GM12878 (cell line): ENCODE data around the gene PPP1R3G. TPM values are rescaled to one million over a fixed set of nuclear protein-coding genes. Genes with fewer than 3 reads are reported as not detected.

Source experiments
- ATAC-seq: fragments of 200-7000 bp; cut with Tn5 transposase; 3 replicates; pipeline ENCODE4 v1.9.1; 2020; ENCODE audit warnings: mild to moderate bottlenecking, moderate library complexity
- BruUV-seq: library from RNA; stranded (reverse); fragments of 400-500 nt; replicated peaks from 2 replicates; lab custom pipeline; 2021; lab: Mats Ljungman, UMichigan
- CTCF ChIA-PET: fragments of 300-600 bp; sonication (Branson Sonifier 250); formaldehyde crosslinking; extraction: SDS; loops from one replicate; lab custom pipeline; 2021; ENCODE audit warnings: inconsistent platforms; lab: Yijun Ruan, JAX
- POLR2A ChIA-PET: fragments of 350-600 bp; formaldehyde crosslinking; extraction: SDS; loops from one replicate; lab custom pipeline; 2021; ENCODE audit warnings: inconsistent platforms; lab: Charles Lee
- RAD21 ChIA-PET: fragments of 300-600 bp; sonication (Branson Sonifier 250); formaldehyde crosslinking; loops from one replicate; lab custom pipeline; 2023; ENCODE audit warnings: antibody characterized with exemption; ENCODE audit not compliant: unreplicated experiment; lab: Charles Lee
- SMC1A ChIA-PET: fragments of 300-600 bp; sonication (Branson Sonifier 250); formaldehyde crosslinking; loops from one replicate; lab custom pipeline; 2023; ENCODE audit not compliant: unreplicated experiment, uncharacterized antibody; lab: Charles Lee
- DNase-seq: peaks from one replicate; pipeline ENCODE4 v3.0.0-alpha.2; 2011; ENCODE audit warnings: low read depth, low spot score
- FAIRE-seq: peaks from 3 replicates; lab custom pipeline; 2011; peaks lifted over from hg19 to GRCh38; lab: Jason Lieb, UNC
- H2AFZ ChIP-seq: 2 replicates; pipeline ENCODE4 v1.6.0; 2011; ENCODE audit warnings: low read depth, low read length, control low read depth; ENCODE audit not compliant: control insufficient read depth
- H3K27ac ChIP-seq: 2 replicates; pipeline ENCODE4 v1.5.1; 2011; ENCODE audit warnings: control low read depth; ENCODE audit not compliant: control insufficient read depth, insufficient read depth
- H3K27me3 ChIP-seq, 2 experiments: replicated peaks in 1 of 2; 2 replicates each; pipeline versions ENCODE4 v1.6.0 to v1.6.1; 2011; ENCODE audit warnings: low read length in 1 of 2; ENCODE audit not compliant: control insufficient read depth in 2 of 2, insufficient read depth in 2 of 2
- H3K36me3 ChIP-seq, 2 experiments: 2 replicates each; pipeline ENCODE4 v1.5.1; 2011; ENCODE audit warnings: low read length in 1 of 2; ENCODE audit not compliant: control insufficient read depth in 2 of 2, insufficient read depth in 2 of 2
- H3K4me1 ChIP-seq: 2 replicates; pipeline ENCODE4 v1.6.1; 2011; ENCODE audit warnings: mild to moderate bottlenecking, low read length, moderate library complexity, mixed read lengths; ENCODE audit not compliant: control insufficient read depth, insufficient read depth
- H3K4me2 ChIP-seq: 2 replicates; pipeline ENCODE4 v1.6.0; 2011; ENCODE audit warnings: control low read depth; ENCODE audit not compliant: control insufficient read depth, insufficient read depth
- H3K4me3 ChIP-seq: fragments of 200-600 bp; sonication (generic); 2 replicates; pipeline ENCODE4 v1.5.1; 2016
- H3K79me2 ChIP-seq: 2 replicates; pipeline ENCODE4 v1.6.0; 2011; ENCODE audit warnings: low read length; ENCODE audit not compliant: control insufficient read depth, insufficient read depth
- H3K9ac ChIP-seq: 2 replicates; pipeline ENCODE4 v1.8.0; 2011; ENCODE audit warnings: low read length, control low read depth, mixed read lengths; ENCODE audit not compliant: control insufficient read depth, insufficient read depth
- H3K9me3 ChIP-seq: replicated peaks from 3 replicates; pipeline ENCODE4 v1.5.1; 2011; ENCODE audit warnings: mild to moderate bottlenecking, low read length; ENCODE audit not compliant: control insufficient read depth, insufficient read depth
- H4K20me1 ChIP-seq: 2 replicates; pipeline ENCODE4 v1.6.0; 2011; ENCODE audit not compliant: control insufficient read depth, insufficient read depth
- CHD1 ChIP-seq: IDR thresholded peaks from 2 replicates; pipeline ENCODE4 v1.6.1; 2012; ENCODE audit warnings: low read depth, low read length, improper control_type of control experiment
- EGR1 ChIP-seq, 2 experiments: IDR thresholded peaks; 1 replicate in 1 of 2; 2 replicates in 1 of 2; pipeline ENCODE4 v1.6.1; 2011 to 2012; ENCODE audit warnings: low read depth in 2 of 2, low read length in 2 of 2, borderline replicate concordance in 1 of 2, mild to moderate bottlenecking in 1 of 2, moderate library complexity in 1 of 2
- HCFC1 ChIP-seq: fragments of 150-350 bp; IDR thresholded peaks from 2 replicates; pipeline ENCODE4 v1.6.1; 2014; ENCODE audit warnings: low read length
- IKZF2 ChIP-seq, 2 experiments: fragments of 450-650 bp; IDR thresholded peaks; 2 replicates each; pipeline ENCODE4 v1.6.1; 2017; ENCODE audit warnings: mild to moderate bottlenecking in 2 of 2, moderate library complexity in 2 of 2
- KDM1A ChIP-seq: fragments of 200-600 bp; sonication (generic); IDR thresholded peaks from 2 replicates; pipeline ENCODE4 v1.6.1; 2016; ENCODE audit warnings: borderline replicate concordance
- NRF1 ChIP-seq: conservative IDR thresholded peaks from 2 replicates; pipeline ENCODE4 v1.6.1; 2011; ENCODE audit warnings: mild to moderate bottlenecking, low read depth, low read length, improper control_type of control experiment
- POLR2AphosphoS2 ChIP-seq: IDR thresholded peaks from 2 replicates; pipeline ENCODE4 v1.6.1; 2011; ENCODE audit warnings: low read depth, mild to moderate bottlenecking, low read length, improper control_type of control experiment, moderate library complexity
- SUPT20H ChIP-seq: IDR thresholded peaks from 2 replicates; pipeline ENCODE4 v1.6.1; 2011; ENCODE audit warnings: low read depth, mild to moderate bottlenecking, low read length, moderate library complexity, borderline replicate concordance; ENCODE audit not compliant: control insufficient read depth
- TARDBP ChIP-seq: IDR thresholded peaks from 2 replicates; pipeline ENCODE4 v1.6.1; 2016; ENCODE audit warnings: borderline replicate concordance
- ZNF217 ChIP-seq: fragments of 450-650 bp; IDR thresholded peaks from 2 replicates; pipeline ENCODE4 v1.6.1; 2017; ENCODE audit warnings: antibody characterized with exemption, mild to moderate bottlenecking
- WGBS: methylation state at CpG from one replicate; pipeline ENCODE4 v1.1.6; 2016; ENCODE audit warnings: low lambda C conversion rate; ENCODE audit not compliant: insufficient replicate concordance, insufficient coverage; ENCODE audit errors: missing lambda C conversion rate; 5-methylcytosine and 5-hydroxymethylcytosine counted together
- in situ Hi-C: fragments of 300-500 bp; cut with MboI; formaldehyde crosslinking; loops from 9 replicates; pipeline ENCODE4 v1.14.3; 2018; ENCODE audit warnings: mixed read lengths
- intact Hi-C: fragments of 100-400 bp; cut with micrococcal nuclease; formaldehyde crosslinking; loops from one replicate; pipeline ENCODE4 v1.14.2; 2022; ENCODE audit not compliant: unreplicated experiment
- polyA plus RNA-seq, 11 experiments: library from polyadenylated mRNA; depleted of rRNA in 4 of 11; unstranded in 6 of 11; stranded (reverse) in 5 of 11; fragments of >200 nt; fragmentation: Nextera tagmentation in 4 of 11; fragmentation: Illumina TruSeq in 1 of 11; extraction: Ambion mirVana in 4 of 11; extraction: Trizol in 1 of 11; gene quantifications; 1 replicate in 1 of 11; 2 replicates in 10 of 11; pipeline versions ENCODE4 v1.2.1 to v1.2.3, GENCODE V29; 2011 to 2016; ENCODE audit warnings: inconsistent platforms in 2 of 11, missing spikeins in 2 of 11, low read depth in 1 of 11
- total RNA-seq, 4 experiments: library from RNA; depleted of rRNA in 3 of 4; stranded (reverse); fragments of >200 nt in 3 of 4; fragmentation: Illumina TruSeq in 1 of 4; extraction: Trizol in 1 of 4; gene quantifications; 2 replicates each; pipeline versions ENCODE4 v1.2.1 to v1.2.3, GENCODE V29; 2013 to 2021

Gene PPP1R3G
- total and polyA plus RNA-seq, 10 of the 15 experiments (the other 5 are each of a cell fraction or from before 2014, with no cell fraction given), result 0.01 to 0.10 (median 0.04) TPM; not detected in 4

- in situ Hi-C loops (no loop called here), intact Hi-C loops (no loop called here)
- DNase-seq (no peak), ATAC-seq (no peak), FAIRE-seq (no peak)
- Histone ChIP-seq H3K4me1 (peaks cover 42% of the 10 kb centered on the region), H3K27ac (no peak overlapping the region), H3K9ac (no peak overlapping the region), H3K4me2 (no peak overlapping the region), H4K20me1 (no peaks in the 10 kb centered on the region), H3K27me3 (peaks cover 0 to 2% of the 10 kb centered on the region in 2 experiments; a peak in 2 of 4 replicates), H3K79me2 (no peaks in the 10 kb centered on the region), H3K4me3 (no peak overlapping the region), H3K36me3 (no peaks in the 10 kb centered on the region), H2AFZ (peak overlapping the region; percentile 51), H3K9me3 (no peaks in the 10 kb centered on the region)
- TF ChIP-seq KDM1A, result no peak
- TF ChIP-seq SUPT20H, result no peak
- no peak for TF ChIP-seq HCFC1
- TF ChIP-seq IKZF2 (IDR thresholded peaks at IDR 0.05), result no peak
- TF ChIP-seq CHD1, result no peak
- no peak for TF ChIP-seq EGR1 (IDR thresholded peaks at IDR 0.05; ENCODE audit: borderline replicate concordance in 1 of 2, low read depth in 2 of 2, low read length in 2 of 2)
- no peak for TF ChIP-seq TARDBP
- TF ChIP-seq ZNF217, result no peak
- no peak for TF ChIP-seq POLR2AphosphoS2
- TF ChIP-seq NRF1, result no peak
- RAD21 ChIA-PET, result no interaction called here
- POLR2A ChIA-PET, result no interaction called here
- BruUV-seq, result no TSS peak
- WGBS, result 92% methylated on average over 3 of the region's 3 CpGs
- SMC1A ChIA-PET, result no interaction called here
- CTCF ChIA-PET, result no interaction called here
Observed at GRCh38 chr6:5094327-5094726, 9.2 kb downstream of the PPP1R3G start.
